ENCODE measurements around the gene NCOR2. TPM values are rescaled to one million over a fixed set of nuclear protein-coding genes. Genes with fewer than 3 reads are reported as not detected.

The NCOR2 gene
- total RNA-seq, 6 experiments from 2014 or later: 38.1 to 87.5 (median 45.0) TPM

GRCh38 chr12:124562018-124562795 is 5.2 kb downstream of the NCOR2 start:
- Histone ChIP-seq H3K27ac (no peak overlapping the region), H3K27me3 (no peaks in the 10 kb centered on the region), H3K9me3 (no peaks in the 10 kb centered on the region), H3K36me3 (no peaks in the 10 kb centered on the region), H3K4me3 (no peak overlapping the region), H3K4me1 (peaks cover 0 to 10% (median 5%) of the 10 kb centered on the region in 4 donors)
- 84% methylated on average over 16 of the region's 18 CpGs for WGBS (ENCODE audit: insufficient coverage, low coverage, low lambda C conversion rate, missing lambda C conversion rate)
- intact Hi-C loops (cut with DNase I): loop anchor here in 1 of 2 donors (10.0 kb wide), 1 partner anchor 203 kb away; no protein-coding TSS in a partner anchor
- DNase-seq (no peak), ATAC-seq (no peak)
- no peak for TF ChIP-seq POLR2A (IDR thresholded peaks at IDR 0.05)
- TF ChIP-seq CTCF (IDR thresholded peaks at IDR 0.05): no peak

GRCh38 chr12:124561231-124561630 is 6.2 kb downstream of the NCOR2 start:
- Histone ChIP-seq H3K4me1 (peaks cover 0 to 10% (median 5%) of the 10 kb centered on the region in 4 donors), H3K27ac (no peak overlapping the region), H3K36me3 (no peaks in the 10 kb centered on the region), H3K4me3 (no peak overlapping the region), H3K27me3 (no peaks in the 10 kb centered on the region), H3K9me3 (no peaks in the 10 kb centered on the region)
- ATAC-seq (peak in 1 of 4 donors; percentile 34), DNase-seq (no peak)
- TF ChIP-seq CTCF (IDR thresholded peaks at IDR 0.05) (no peak), POLR2A (IDR thresholded peaks at IDR 0.05) (no peak)
- WGBS (ENCODE audit: insufficient coverage, low coverage, low lambda C conversion rate, missing lambda C conversion rate): 55% methylated on average over 9 of the region's 10 CpGs
- intact Hi-C loops (cut with DNase I): loop anchor here in 1 of 2 donors (10.0 kb wide), 1 partner anchor 204 kb away; no protein-coding TSS in a partner anchor

- H3K27ac ChIP-seq: no peak overlapping the region
- no peak overlapping the region for H3K4me3 ChIP-seq
- intact Hi-C loops (cut with DNase I): loop anchor here in 1 of 2 donors (10.0 kb wide), 1 partner anchor 204 kb away; no protein-coding TSS in a partner anchor
- H3K4me1 ChIP-seq: peaks cover 0 to 5% (median 2%) of the 10 kb centered on the region in 4 donors
- 81% methylated on average over 20 of the region's 21 CpGs for WGBS (ENCODE audit: insufficient coverage, low coverage, low lambda C conversion rate, missing lambda C conversion rate)
- ATAC-seq (peak in 1 of 4 donors; percentile 22), DNase-seq (no peak)
- H3K9me3 ChIP-seq: no peaks in the 10 kb centered on the region
- no peaks in the 10 kb centered on the region for H3K27me3 ChIP-seq
- H3K36me3 ChIP-seq: no peaks in the 10 kb centered on the region
- no peak for TF ChIP-seq POLR2A (IDR thresholded peaks at IDR 0.05)
- no peak for TF ChIP-seq CTCF (IDR thresholded peaks at IDR 0.05)
Observed at GRCh38 chr12:124560146-124560890, 7.1 kb downstream of the NCOR2 start.

- Histone ChIP-seq H3K9me3 (no peaks in the 10 kb centered on the region), H3K27ac (no peak overlapping the region), H3K27me3 (no peaks in the 10 kb centered on the region), H3K4me1 (no peaks in the 10 kb centered on the region), H3K4me3 (no peak overlapping the region), H3K36me3 (no peaks in the 10 kb centered on the region)
- WGBS (ENCODE audit: insufficient coverage, low coverage, low lambda C conversion rate, missing lambda C conversion rate): 83% methylated on average over 7 of the region's 12 CpGs
- intact Hi-C loops (cut with DNase I): loop anchor here in 1 of 2 donors (10.0 kb wide), 1 partner anchor 205 kb away; no protein-coding TSS in a partner anchor
- no peak for DNase-seq
- no peak for ATAC-seq
- TF ChIP-seq POLR2A (IDR thresholded peaks at IDR 0.05) (no peak), CTCF (IDR thresholded peaks at IDR 0.05) (no peak)
Observed at GRCh38 chr12:124559182-124560017, 8.0 kb downstream of the NCOR2 start.

All from right lobe of liver (tissue), 6 donors.